ENCODE measurements around the gene MAX. TPM values are rescaled to one million over a fixed set of nuclear protein-coding genes. Genes with fewer than 3 reads are reported as not detected.
A peak's percentile ranks its signal among the peaks of the same experiment; 100 is the strongest.

MAX gene
- total and polyA plus RNA-seq, 2 of the 8 experiments (the other 6 are each of a cell fraction or from before 2014, with no cell fraction given) = 36.9 to 65.1 TPM

DNA sequence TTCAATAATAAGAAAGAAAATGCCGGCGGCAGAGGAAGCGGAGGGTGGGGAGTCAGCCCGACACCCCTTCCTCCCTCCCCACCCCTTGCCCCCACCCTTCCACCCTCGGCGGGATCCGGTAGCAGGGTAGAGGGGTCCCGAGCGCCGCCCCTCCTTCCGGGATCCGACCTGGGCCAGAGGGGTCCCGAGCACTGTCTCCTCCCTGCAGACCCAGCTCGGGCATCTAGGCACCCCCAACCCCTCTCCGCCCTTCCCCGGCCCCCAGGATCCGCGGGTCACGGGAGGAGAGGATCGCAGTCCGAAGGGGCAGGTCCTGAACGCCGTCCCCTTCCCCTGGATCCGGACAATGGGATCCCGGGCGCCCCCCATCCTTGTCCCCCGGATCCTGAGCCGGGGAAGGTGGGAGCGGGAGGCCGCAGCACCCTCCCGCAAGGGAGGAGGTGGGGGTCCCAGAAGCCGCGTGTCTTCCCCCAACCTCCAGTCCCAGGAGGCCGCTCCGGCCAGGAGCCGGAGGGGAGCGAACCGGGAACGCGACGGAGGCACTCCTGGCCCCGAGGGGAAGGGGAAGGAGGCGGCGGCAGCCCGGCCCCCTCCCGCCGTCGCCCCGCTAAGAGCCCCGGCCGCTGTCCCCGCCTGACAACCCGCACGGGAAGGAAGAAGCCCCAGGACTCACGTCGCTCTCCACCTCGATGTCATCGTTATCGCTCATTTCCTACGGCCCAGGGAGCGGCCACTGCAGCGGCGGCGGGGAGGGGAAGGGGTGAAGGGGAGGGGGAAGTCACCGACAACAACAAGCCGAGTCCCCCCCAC lies 481 bp downstream of the MAX start (continued):
- TF ChIP-seq PHF8 (conservative IDR thresholded peaks at IDR 0.05; ENCODE audit: low read depth, low read length) (0 out of 2 replicates have a peak, but pooled peaks have one; percentile 40), SIRT6 (IDR thresholded peaks at IDR 0.05; ENCODE audit: low read length) (no peak), SAP30 (IDR thresholded peaks at IDR 0.05; ENCODE audit: insufficient read depth, insufficient replicate concordance, low read length) (no peak), RFX5 (IDR thresholded peaks at IDR 0.05; ENCODE audit: borderline replicate concordance, low read depth, low read length) (no peak), CHD2 (IDR thresholded peaks at IDR 0.05; ENCODE audit: low read length) (no peak), POLR2A (IDR thresholded peaks at IDR 0.05; ENCODE audit: control extremely low read depth in 1 of 2, low read depth in 2 of 2, low read length in 2 of 2) (0 out of 3 replicates have a peak, but pooled peaks of 1 of the 2 experiments have one; percentile 1), RAD21 (IDR thresholded peaks at IDR 0.05 in 1 of 2, conservative IDR thresholded peaks at IDR 0.05 in 1 of 2; ENCODE audit: low read depth in 2 of 2, low read length in 2 of 2) (no peak), HDAC2 (IDR thresholded peaks at IDR 0.05; ENCODE audit: borderline replicate concordance in 1 of 2, low read depth in 2 of 2, low read length in 2 of 2) (no peak), TAF1 (IDR thresholded peaks at IDR 0.05; ENCODE audit: low read depth, low read length) (no peak), POU5F1 (IDR thresholded peaks at IDR 0.05; ENCODE audit: low read depth, low read length) (no peak), EZH2 (IDR thresholded peaks at IDR 0.05; ENCODE audit: low read depth, low read length, severe bottlenecking) (no peak), JUND (IDR thresholded peaks at IDR 0.05; ENCODE audit: low read length) (no peak), EP300 (IDR thresholded peaks at IDR 0.05; ENCODE audit: borderline replicate concordance in 1 of 2, low read depth in 2 of 2, low read length in 2 of 2) (no peak), RBBP5 (IDR thresholded peaks at IDR 0.05; ENCODE audit: borderline replicate concordance, low read depth, low read length) (peak; percentile 73), GTF2F1 (IDR thresholded peaks at IDR 0.05; ENCODE audit: borderline replicate concordance, low read depth, low read length) (no peak), ASH2L (IDR thresholded peaks at IDR 0.05; ENCODE audit: low read length) (peak; percentile 38), SP2 (IDR thresholded peaks at IDR 0.05; ENCODE audit: low read length) (no peak), KDM4A (IDR thresholded peaks at IDR 0.05; ENCODE audit: low read depth, low read length, severe bottlenecking) (peak; percentile 69), BACH1 (IDR thresholded peaks at IDR 0.05; ENCODE audit: low read length) (no peak), SP1 (IDR thresholded peaks at IDR 0.05; ENCODE audit: low read depth, low read length) (no peak)
- TF ChIP-seq, protein P1, sequence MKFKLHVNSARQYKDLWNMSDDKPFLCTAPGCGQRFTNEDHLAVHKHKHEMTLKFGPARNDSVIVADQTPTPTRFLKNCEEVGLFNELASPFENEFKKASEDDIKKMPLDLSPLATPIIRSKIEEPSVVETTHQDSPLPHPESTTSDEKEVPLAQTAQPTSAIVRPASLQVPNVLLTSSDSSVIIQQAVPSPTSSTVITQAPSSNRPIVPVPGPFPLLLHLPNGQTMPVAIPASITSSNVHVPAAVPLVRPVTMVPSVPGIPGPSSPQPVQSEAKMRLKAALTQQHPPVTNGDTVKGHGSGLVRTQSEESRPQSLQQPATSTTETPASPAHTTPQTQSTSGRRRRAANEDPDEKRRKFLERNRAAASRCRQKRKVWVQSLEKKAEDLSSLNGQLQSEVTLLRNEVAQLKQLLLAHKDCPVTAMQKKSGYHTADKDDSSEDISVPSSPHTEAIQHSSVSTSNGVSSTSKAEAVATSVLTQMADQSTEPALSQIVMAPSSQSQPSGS (IDR thresholded peaks at IDR 0.05; ENCODE audit: low read length) = no peak
- TF ChIP-seq, protein P2, sequence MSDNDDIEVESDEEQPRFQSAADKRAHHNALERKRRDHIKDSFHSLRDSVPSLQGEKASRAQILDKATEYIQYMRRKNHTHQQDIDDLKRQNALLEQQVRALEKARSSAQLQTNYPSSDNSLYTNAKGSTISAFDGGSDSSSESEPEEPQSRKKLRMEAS (IDR thresholded peaks at IDR 0.05) = no peak
